ENCODE data around the gene LRFN2.

Gene LRFN2

GRCh38 chr6:40520084-40520483 is 67.1 kb downstream of the LRFN2 start:
- no peak for DNase-seq (ENCODE audit: low read depth in 1 of 2, low spot score in 1 of 2)
- no peak for TF ChIP-seq JUND (IDR thresholded peaks at IDR 0.05; ENCODE audit: low read depth)
- in situ Hi-C loops (cut with HindIII; ENCODE audit: low pct_unique_long_range_greater_than_20kb, low sequenced_read_pairs), result no loop called here

- in situ Hi-C loops (cut with HindIII; ENCODE audit: low pct_unique_long_range_greater_than_20kb, low sequenced_read_pairs), result no loop called here
- TF ChIP-seq JUND (IDR thresholded peaks at IDR 0.05; ENCODE audit: low read depth), result no peak
- no peak for DNase-seq (ENCODE audit: low read depth in 1 of 2, low spot score in 1 of 2)
Measured at GRCh38 chr6:40517654-40518053, 69.5 kb downstream of the LRFN2 start.

GRCh38 chr6:40516429-40516828 is 70.7 kb downstream of the LRFN2 start:
- TF ChIP-seq JUND (IDR thresholded peaks at IDR 0.05; ENCODE audit: low read depth), result no peak
- in situ Hi-C loops (cut with HindIII; ENCODE audit: low pct_unique_long_range_greater_than_20kb, low sequenced_read_pairs), result no loop called here
- DNase-seq (ENCODE audit: low read depth in 1 of 2, low spot score in 1 of 2), result no peak

GRCh38 chr6:40512340-40512739 is 74.8 kb downstream of the LRFN2 start:
- DNase-seq (ENCODE audit: low read depth in 1 of 2, low spot score in 1 of 2), result no peak
- no peak for TF ChIP-seq JUND (IDR thresholded peaks at IDR 0.05; ENCODE audit: low read depth)
- in situ Hi-C loops (cut with HindIII; ENCODE audit: low pct_unique_long_range_greater_than_20kb, low sequenced_read_pairs), result no loop called here

- no peak for TF ChIP-seq JUND (IDR thresholded peaks at IDR 0.05; ENCODE audit: low read depth)
- in situ Hi-C loops (cut with HindIII; ENCODE audit: low pct_unique_long_range_greater_than_20kb, low sequenced_read_pairs), result no loop called here
- no peak for DNase-seq (ENCODE audit: low read depth in 1 of 2, low spot score in 1 of 2)
Measured at GRCh38 chr6:40511884-40512283, 75.3 kb downstream of the LRFN2 start.

- no peak for DNase-seq (ENCODE audit: low read depth in 1 of 2, low spot score in 1 of 2)
- in situ Hi-C loops (cut with HindIII; ENCODE audit: low pct_unique_long_range_greater_than_20kb, low sequenced_read_pairs), result no loop called here
- no peak for TF ChIP-seq JUND (IDR thresholded peaks at IDR 0.05; ENCODE audit: low read depth)
Measured at GRCh38 chr6:40510442-40510841, 76.7 kb downstream of the LRFN2 start.

- no peak for TF ChIP-seq JUND (IDR thresholded peaks at IDR 0.05; ENCODE audit: low read depth)
- in situ Hi-C loops (cut with HindIII; ENCODE audit: low pct_unique_long_range_greater_than_20kb, low sequenced_read_pairs), result no loop called here
- DNase-seq (ENCODE audit: low read depth in 1 of 2, low spot score in 1 of 2), result no peak
Measured at GRCh38 chr6:40509716-40510260, 77.4 kb downstream of the LRFN2 start.

- no peak for TF ChIP-seq JUND (IDR thresholded peaks at IDR 0.05; ENCODE audit: low read depth)
- in situ Hi-C loops (cut with HindIII; ENCODE audit: low pct_unique_long_range_greater_than_20kb, low sequenced_read_pairs), result no loop called here
- no peak for DNase-seq (ENCODE audit: low read depth in 1 of 2, low spot score in 1 of 2)
Measured at GRCh38 chr6:40509086-40509485, 78.1 kb downstream of the LRFN2 start.

GRCh38 chr6:40506954-40507353 is 80.2 kb downstream of the LRFN2 start:
- no peak for DNase-seq (ENCODE audit: low read depth in 1 of 2, low spot score in 1 of 2)
- in situ Hi-C loops (cut with HindIII; ENCODE audit: low pct_unique_long_range_greater_than_20kb, low sequenced_read_pairs), result no loop called here
- no peak for TF ChIP-seq JUND (IDR thresholded peaks at IDR 0.05; ENCODE audit: low read depth)

GRCh38 chr6:40505191-40505810 is 81.9 kb downstream of the LRFN2 start:
- in situ Hi-C loops (cut with HindIII; ENCODE audit: low pct_unique_long_range_greater_than_20kb, low sequenced_read_pairs), result no loop called here
- no peak for DNase-seq (ENCODE audit: low read depth in 1 of 2, low spot score in 1 of 2)
- TF ChIP-seq JUND (IDR thresholded peaks at IDR 0.05; ENCODE audit: low read depth), result no peak

- in situ Hi-C loops (cut with HindIII; ENCODE audit: low pct_unique_long_range_greater_than_20kb, low sequenced_read_pairs), result no loop called here
- no peak for DNase-seq (ENCODE audit: low read depth in 1 of 2, low spot score in 1 of 2)
- TF ChIP-seq JUND (IDR thresholded peaks at IDR 0.05; ENCODE audit: low read depth), result no peak
Measured at GRCh38 chr6:40504274-40504673, 82.9 kb downstream of the LRFN2 start.

- in situ Hi-C loops (cut with HindIII; ENCODE audit: low pct_unique_long_range_greater_than_20kb, low sequenced_read_pairs), result no loop called here
- no peak for DNase-seq (ENCODE audit: low read depth in 1 of 2, low spot score in 1 of 2)
- TF ChIP-seq JUND (IDR thresholded peaks at IDR 0.05; ENCODE audit: low read depth), result no peak
Measured at GRCh38 chr6:40500227-40500626, 86.9 kb downstream of the LRFN2 start.

- DNase-seq (ENCODE audit: low read depth in 1 of 2, low spot score in 1 of 2), result no peak
- no peak for TF ChIP-seq JUND (IDR thresholded peaks at IDR 0.05; ENCODE audit: low read depth)
- in situ Hi-C loops (cut with HindIII; ENCODE audit: low pct_unique_long_range_greater_than_20kb, low sequenced_read_pairs), result no loop called here
Measured at GRCh38 chr6:40499215-40499614, 87.9 kb downstream of the LRFN2 start.

GRCh38 chr6:40498148-40498547 is 89.0 kb downstream of the LRFN2 start:
- no peak for TF ChIP-seq JUND (IDR thresholded peaks at IDR 0.05; ENCODE audit: low read depth)
- in situ Hi-C loops (cut with HindIII; ENCODE audit: low pct_unique_long_range_greater_than_20kb, low sequenced_read_pairs), result no loop called here
- no peak for DNase-seq (ENCODE audit: low read depth in 1 of 2, low spot score in 1 of 2)

All from T47D (cell line).